T1000 (cell line): ENCODE data around the gene FOXL2NB.
A peak's percentile ranks its signal among the peaks of the same experiment; 100 is the strongest.

Experiments
- DNase-seq: peaks from one replicate; lab custom pipeline; 2025; ENCODE audit warnings: mixed read lengths; lab: John Stamatoyannopoulos, UW

FOXL2NB gene

DNA sequence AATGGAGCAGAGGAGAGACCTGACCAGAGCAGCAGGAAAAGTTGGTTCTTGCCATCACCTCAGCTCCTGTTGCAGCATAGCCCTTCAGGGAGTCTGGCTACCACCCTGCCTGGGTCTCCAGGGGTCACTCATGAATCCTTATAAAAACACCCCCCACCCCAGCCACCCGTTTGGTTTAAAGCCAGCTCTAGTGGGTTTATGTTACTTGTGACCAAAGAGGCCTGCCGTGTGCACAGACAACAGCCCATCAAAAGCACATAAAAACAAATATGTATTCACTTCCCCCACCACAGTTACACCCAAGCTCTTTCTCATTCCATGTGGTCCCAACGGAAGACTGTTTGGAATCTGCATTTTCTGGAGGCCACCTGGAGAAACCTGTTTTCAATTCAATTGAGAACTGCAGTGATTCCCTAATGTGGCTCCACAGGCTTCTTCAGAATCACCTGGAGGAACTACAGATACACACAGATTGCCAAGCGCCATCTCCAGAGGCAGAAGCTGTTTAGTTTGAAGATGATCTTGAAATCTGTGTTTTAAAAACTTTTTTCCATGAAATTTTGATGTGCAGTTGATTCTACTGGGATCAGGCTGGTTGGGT, 13.8 kb upstream of the FOXL2NB start:
- DNase-seq = no peak

DNA sequence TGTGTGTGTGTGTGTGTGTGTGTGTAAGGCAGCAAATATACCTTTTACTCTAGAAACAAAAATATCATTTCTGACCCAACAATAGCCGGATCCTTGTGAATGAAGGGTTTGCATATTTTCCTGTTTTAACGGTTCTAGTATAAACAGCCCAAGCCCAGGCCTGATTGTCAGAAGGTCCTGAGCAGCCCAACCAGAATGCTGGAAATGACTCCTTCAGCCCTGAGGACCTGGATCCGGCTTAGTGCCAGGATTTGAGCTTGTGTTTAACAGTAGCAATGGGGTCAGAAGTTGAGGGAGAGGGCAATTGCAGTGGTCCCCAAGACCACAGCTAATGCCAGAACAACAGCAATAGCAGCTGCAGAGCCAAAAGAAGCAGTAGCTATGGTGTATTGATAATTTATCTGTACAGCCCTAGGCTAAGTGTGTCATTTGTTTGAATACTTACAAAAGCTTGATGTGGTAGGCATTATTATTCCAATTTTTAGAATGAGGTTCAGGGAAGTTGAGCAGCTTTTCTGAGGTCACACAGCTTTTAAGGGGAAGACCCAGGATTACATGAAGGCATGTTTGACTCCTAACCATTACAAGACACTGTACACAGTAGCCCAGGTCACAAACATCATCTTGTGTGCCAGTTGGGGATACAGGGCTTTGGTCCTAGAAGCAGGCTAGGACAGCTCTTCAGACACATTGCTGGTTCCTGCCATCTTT, 12.9 kb upstream of the FOXL2NB start:
- DNase-seq = no peak

DNA sequence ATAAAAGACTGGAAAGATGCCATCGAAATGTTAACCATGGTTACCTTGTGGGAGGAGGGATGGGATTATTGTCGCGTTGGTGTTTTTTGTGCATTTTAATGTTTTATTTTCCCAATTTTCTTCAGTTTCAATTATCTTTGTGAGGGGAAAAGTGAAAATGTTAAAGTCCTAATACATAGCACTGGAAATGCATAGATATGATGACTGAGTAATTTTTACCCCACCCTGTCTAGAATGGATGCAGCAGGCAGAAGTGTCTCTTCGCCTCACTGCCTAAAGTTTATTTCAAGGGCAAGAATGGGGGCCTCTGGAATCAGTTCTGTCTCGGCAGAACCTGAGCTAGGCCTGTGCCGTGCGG, 11.5 kb upstream of the FOXL2NB start:
- no peak for DNase-seq

DNA sequence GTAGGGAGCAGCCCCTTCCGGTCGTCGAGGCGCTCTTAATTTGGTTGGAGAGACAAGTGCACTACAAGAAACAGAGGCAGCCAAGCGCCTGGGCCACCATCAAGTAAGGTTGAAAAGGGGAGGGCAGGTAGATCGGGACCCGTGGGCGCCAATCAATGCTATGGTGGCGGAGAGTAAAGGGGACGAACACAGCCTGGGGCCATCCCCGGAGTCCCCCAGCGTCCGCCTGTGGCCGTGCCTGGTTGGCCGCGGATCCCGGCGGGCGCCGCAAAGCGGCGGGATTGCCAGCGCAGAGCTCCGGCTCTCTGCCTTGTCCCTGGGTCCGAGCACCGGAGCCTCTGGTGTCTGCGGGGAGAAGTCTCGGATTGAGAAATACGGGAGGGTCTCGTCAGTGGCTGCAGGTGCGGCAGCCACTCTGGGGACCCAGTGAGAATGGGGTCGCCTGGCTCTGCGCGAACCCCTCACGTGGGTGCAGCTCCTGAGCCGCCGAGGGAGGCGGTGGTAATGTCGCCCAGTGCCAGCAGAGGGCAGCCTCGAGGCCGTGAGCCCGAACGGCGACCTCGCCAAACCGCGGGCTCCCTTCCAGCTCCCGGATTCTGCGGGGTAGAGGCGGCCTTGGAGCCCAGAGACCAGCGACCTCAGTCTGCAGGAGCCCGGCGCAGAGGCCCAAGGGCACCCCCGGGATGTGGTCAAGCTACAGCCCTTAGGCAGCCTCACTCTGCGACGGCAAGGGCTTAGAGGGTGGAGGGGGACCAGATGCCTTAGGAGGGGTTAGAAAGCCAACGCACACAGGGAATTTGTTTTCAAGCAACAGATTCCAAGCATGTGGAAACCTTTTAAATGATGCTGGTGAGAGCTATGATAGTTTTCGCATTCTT, 10.9 kb upstream of the FOXL2NB start:
- DNase-seq = peak; percentile 41

DNA sequence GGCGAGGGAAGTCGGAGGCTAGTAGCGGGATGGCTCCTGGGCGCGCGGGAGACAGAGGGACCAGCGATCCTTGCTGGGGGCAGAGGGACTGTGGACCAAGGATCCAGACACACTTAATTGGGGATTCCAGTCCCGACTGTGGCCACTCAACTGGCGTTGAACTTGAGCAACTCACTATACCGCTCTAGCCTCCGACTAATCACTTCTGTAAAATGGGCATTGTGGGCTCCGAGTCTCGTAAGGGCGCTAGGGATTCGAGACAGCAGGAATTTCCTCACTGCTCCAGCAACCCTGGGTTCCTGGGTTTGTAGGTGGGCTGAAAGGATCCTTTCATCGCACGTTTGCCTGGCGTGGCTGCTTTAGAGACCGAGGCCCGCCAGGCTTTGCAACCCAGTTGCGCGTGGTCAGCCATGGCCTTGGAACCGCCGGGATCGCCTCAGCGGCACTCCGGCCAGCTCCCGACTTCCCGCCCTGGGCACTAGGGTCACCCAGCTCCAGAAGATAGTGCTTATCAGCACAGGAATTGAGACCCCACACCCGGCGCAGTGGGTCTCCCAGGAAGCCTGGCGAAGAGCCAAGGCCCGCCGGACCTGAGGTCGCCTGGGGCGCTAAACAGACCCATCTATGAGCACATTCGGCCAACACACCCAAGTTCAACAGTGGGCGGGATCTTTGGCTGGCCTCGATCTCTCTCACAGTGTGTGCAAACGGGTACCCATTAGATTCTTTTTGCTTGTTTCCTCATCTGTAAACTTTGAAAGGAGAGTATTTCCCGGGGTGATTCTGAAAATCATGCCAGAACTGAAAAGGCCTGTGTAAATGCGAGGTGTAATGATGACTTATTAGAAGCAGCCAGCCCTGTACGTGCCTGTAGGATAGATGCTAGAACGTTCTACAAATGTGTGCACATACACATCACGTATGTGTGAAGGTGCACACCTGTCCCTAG, 10.0 kb upstream of the FOXL2NB start:
- no peak for DNase-seq

DNA sequence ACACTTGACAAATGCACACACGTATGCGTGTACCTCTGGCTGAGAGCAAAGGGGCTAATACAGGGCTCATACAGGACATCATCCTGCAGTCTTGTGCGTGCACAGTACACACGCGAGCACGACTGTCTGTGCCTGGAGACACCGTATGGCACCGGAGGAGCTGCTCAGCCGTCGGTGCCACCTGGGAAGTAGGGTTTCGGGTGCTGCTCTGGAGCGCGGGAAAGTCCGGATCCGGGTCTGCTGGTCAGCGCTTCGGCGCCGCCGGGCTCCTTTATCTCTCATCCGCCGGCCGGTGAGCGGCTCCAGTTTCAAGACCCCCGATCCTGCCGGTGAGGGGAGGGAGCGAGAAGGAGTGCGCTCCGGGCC, 9.3 kb upstream of the FOXL2NB start:
- no peak for DNase-seq

DNA sequence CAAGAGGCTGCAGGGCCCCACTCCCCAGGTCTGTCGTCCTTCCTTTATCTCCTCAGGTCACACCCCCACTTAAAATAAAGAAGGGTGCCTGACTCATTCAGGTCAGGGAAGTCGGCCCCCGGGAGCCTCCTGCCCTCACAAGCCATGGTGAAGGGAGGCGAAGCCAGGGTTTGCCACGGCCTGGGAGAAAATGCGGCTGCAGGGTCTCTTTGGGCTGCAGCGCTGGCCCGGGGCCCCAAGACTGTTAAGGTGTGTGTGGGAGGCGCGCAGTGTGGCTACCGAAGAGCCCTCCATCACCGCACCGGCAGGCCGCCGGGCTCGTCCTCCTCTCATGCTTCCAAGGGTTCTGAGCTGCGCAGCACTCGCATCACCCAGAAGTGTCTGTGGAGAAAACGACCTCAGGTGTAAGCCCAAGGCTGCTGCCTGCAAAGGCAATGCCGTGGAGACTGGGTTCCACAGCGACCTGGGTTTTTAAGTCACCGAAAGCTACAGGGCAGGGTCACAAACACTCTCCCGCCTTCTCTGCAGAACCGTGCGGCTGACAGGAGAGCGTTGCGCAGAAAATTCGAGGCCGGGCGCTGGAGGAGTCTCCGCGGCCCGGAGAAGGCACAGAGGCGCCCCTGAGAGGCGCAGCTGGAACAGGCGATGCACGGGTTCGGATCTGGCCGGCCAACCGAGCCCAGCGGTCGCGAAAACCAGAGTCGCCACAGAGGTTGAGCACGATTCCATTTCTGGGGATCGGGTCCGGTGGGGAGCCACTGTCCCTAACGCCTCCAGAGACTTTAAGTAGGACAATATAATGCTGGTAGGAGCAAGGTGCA, 8.8 kb upstream of the FOXL2NB start:
- no peak for DNase-seq

DNA sequence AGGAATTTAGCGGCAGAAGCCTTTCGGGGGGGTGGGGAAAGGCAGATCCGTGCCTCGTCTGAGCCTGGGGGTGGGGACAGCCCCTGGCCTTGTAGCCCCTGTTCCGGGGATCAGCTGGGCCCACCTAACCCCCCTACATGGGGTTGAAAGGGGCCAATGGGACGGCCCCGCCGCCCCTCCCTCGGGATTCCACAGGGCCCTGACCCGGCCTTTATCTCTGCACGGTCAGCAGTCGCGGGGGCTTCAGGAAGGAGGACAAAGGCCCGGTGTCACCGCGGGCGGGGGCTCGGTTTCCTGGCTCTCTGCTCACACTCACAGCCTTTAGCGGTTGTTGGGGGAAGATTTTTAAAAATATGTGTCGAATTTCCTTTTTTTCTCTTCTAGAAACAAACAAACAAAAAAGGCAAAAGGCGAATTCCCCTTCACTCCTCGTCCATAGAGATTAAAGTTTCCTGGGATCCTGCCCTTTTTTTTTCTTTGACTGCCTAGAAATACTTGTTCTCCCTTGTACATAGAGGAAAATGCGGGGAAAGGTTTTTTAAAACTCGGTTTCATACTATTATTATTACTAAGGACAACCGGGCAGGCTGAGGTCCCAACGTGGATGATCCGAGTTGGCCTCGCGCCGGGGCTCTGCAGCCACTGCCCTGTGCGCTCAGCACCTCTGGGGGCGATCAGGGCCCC, 8.0 kb upstream of the FOXL2NB start:
- DNase-seq = no peak

DNA sequence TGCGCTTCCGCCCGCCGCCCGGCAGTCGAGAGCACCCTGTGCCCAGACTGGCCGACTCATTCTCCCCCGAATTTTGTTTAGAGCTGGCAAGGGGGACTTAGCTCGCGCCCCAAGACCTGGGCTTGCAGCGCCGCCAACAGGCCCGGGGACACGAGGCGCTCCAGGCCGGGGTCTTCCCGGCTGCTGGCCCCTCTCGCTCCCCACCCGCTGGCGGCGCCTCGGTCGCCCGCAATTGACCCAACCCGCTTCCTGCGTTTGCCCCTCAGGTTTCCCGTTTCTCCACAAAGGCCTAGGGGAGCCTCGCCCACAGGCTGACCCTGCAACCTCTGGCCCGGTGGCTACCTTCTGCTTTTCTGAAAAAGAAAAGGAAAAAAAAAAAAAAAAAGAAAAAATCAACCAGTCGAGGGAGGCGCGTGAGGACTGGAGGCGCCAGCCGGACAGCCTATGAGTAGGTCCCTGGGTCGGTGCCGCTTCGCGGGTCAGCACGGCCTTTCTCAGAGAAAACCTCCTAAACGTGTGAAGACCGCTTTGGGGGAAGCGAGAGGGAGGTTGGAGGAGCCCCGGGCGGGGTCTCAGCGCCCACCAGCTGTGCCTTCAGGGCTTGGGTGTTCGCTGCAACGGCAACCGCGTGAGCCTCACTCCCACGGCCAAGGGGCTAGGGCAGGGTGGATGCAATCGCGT, 7.3 kb upstream of the FOXL2NB start:
- no peak for DNase-seq

DNA sequence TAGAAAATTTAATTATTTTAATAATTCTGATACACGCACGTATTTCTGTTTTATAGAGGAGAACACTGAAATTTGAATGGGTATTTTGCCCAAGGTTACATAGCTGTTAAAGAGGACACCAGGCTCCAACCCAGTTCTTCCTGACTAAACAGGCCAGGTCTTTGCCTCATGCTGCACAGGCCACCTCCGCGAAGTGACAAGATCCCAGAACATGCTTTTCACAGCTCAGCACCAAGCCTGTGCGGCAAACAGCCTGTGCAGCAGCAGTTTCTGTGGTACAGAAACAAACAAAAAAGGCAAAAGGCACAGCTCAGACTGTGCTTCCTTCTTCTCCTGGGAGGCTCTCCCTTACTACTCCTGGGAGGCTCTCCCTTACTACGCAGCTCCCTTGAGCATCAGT, 6.6 kb upstream of the FOXL2NB start:
- no peak for DNase-seq

DNA sequence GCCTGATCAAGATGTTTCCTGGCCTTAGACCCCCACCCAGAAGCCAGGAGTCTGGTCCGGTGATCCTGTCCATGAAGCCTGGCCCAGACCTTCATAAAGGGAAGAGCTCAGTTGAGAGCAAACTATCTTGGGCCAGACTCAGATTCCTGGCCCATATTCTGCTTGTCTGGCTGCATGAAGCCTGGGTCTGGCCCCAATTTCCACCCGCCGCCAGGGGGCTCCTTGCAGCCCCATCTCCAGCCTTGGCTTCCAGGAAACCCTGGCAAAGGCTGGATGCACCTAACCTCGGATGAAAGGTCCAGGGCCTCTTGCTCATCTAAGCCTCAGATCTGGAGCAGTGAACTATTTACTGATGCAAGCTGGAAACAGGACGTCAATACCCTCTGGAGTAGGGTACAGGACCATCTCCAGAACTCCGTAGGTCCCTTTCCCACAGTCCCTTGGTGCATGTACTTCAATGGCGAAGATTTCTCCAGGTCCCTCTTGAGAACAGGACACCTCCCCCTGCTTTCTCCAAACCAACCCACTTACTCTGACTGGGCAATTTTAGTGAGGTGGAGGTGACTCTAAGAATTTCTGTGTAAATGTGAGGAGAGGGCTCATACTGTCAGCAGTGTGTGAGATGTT, 5.6 kb upstream of the FOXL2NB start:
- no peak for DNase-seq

DNA sequence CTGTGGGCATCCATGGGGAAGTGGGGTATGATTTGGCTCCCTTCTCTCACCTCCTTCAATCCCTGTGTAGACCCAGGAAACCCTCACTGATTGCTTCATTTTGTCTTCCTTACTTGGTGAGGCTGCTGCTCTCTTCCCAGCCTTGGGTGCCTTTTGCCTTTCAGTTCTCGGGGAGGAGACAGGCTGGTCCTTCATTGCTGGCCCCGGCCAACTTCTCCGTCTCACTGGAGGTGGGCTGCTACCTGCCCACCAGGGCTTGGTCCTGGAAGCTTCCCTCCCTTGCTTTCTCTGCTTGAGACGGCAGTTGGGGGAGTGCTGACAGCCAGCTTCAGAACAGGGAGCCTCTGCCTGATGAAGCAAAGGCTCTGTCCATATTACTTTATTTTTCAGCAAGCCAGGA, 4.7 kb upstream of the FOXL2NB start:
- no peak for DNase-seq

DNA sequence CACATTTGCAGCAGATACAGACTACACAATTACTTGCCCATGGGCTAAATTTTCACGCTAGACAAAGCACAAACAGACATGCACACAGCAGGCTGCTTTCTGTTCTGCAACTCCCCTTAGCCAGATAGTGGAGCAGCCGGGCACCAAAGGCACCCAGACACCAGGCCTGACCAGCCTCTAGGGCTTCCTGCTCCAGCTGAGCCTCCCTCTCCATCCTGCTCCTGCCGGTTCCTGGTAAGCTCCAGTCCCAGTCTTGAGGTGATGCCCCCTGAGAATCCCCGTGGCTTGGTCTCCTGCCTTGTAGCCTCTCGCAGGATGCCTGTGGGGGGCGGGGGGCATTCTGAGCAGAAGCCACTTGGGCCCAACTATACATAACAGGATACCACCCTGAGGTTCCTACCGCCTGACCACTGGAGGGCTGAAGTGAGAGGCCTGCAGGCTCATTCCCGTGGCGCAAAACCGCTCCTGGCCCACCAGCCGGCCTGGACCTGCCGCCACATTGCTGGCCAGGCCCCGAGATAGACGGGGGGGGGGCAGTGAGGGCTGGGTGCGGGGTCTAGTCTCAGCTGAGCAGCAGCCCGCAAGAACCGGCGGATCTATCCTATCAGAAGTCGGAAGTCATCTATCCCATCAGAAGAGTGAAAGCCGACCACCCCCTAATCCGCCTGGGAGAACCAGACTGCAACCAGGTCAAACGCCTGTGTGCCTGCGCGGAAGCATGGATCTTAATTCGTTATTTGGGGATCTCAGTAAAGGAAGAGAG, 4.0 kb upstream of the FOXL2NB start:
- DNase-seq = no peak

DNA sequence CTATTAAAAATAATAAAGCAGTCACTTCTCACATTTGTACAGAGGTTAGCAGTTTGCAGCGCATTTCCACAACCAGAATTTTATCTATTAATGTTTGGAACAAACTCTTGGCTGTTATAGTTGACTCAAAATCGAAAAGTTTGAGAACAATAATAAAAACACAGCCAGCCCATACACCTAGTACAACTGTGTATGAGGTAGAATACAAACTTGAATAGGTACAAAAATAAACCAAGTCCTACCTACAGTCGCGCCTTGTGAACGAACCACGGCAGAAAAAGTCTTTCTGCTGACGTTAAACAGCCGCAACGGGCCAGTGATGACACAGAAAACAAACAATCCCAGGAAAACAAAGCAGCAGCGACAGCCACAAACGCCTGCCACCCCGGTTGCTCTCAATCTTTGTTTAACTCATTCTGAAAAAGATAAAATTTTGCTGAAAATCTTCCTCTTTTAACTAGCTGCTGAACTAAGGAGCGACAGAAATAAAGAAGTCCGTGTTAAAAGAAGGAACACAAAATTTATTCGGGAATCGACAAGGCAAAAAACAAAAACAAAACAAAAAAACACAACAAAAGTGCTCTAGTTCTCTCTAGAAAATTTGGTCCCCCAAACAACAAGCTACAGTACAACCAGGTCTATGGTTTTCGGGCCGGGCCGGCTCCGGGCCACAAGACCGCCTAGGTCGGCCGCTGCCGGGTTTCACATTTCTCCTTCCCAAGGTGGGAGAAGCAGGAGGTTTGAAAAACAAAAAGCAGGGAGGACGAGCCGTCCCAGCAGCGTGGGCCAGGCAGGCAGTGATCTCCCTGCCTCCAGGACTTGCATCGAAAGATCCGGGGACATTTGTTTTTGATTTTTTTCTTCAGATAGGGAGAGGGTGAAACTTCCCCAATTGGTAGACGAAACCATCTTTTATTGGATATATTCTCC, 3.0 kb upstream of the FOXL2NB start:
- DNase-seq = no peak

DNA sequence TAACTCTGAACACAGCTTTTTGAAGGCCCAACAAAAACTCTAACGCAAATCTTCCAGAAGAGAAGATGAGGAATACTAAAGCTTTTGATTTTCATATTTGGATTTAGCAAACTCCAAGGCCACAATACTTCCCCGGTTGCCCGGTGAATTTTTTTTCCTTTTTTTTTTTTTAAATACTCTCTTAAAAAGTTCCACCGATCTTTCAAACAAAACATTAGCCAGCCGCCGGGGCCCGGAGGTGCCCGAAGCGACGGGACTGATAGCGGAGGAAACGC, 2.4 kb upstream of the FOXL2NB start:
- DNase-seq = no peak

DNA sequence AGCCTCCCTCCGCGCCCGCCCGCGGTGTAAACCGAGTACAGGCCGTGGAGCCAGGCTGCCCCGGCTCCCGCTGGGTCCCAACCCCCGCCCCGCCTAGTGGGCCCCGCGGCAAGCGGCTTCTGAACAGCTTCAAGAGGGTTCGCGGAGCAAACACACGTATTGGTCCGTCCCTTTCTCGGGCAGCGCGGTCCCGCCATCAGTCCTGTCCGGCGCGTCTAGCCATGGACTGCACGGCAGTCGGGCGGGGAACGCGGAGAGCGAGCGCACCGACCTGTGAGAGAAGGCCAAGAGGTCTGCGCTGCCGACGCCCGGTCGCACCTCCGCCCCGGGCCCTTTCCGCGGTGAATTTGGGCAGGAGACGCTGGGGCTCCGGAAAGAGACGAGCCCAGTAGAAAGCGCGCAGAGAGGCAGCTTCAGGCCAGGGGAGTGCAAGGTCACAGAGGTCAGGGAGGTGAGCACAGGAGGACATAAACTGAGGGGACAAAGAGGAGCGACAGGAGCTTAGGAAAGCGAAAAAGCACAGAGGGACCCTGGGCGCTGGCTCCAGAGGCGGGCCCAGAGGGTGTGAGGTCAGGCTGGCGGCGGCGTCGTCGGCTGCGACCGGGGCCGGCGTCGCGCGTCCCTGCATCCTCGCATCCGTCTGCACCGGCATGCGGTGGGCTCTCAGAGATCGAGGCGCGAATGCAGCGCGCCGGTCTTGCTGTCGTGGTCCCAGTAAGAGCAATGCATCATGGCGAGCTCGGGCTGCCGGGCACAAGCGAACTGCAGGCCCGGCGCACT, 1.9 kb upstream of the FOXL2NB start:
- DNase-seq = no peak
